Mesendoderm (in vitro differentiated cells): Measurements from ENCODE around the gene GALNT9.

Source experiments
- DNase-seq: peaks from one replicate; pipeline ENCODE4 v3.0.0; 2013
- H2AK5ac ChIP-seq: 2 replicates; pipeline ENCODE4 v1.6.1; 2013; ENCODE audit warnings: low read length, inconsistent platforms
- H2BK120ac ChIP-seq: 2 replicates; pipeline ENCODE4 v1.6.1; 2013; ENCODE audit warnings: low read depth, mild to moderate bottlenecking, low read length, moderate library complexity, mixed read lengths
- H2BK15ac ChIP-seq: replicated peaks from 2 replicates; pipeline ENCODE4 v1.6.1; 2013; ENCODE audit warnings: low read depth, mild to moderate bottlenecking, moderate library complexity
- H2BK5ac ChIP-seq: 2 replicates; pipeline ENCODE4 v1.6.1; 2013; ENCODE audit warnings: low read length, inconsistent platforms
- H3K18ac ChIP-seq: 2 replicates; pipeline ENCODE4 v1.6.1; 2013; ENCODE audit warnings: mild to moderate bottlenecking, low read length, mixed read lengths
- H3K23ac ChIP-seq: one replicate; pipeline ENCODE4 v1.6.1; 2013; ENCODE audit warnings: low read length
- H3K27ac ChIP-seq: 2 replicates; pipeline ENCODE4 v1.5.1; 2013; ENCODE audit warnings: low read depth, mild to moderate bottlenecking, inconsistent platforms, low read length, moderate library complexity
- H3K27me3 ChIP-seq: 2 replicates; pipeline ENCODE4 v1.6.1; 2013; ENCODE audit warnings: low read length, control low read depth, mild to moderate bottlenecking, inconsistent platforms; ENCODE audit not compliant: insufficient read depth, poor library complexity
- H3K36me3 ChIP-seq: 2 replicates; pipeline ENCODE4 v1.6.1; 2013; ENCODE audit warnings: low read length, inconsistent platforms; ENCODE audit not compliant: control insufficient read depth, insufficient read depth
- H3K4ac ChIP-seq: one replicate; pipeline ENCODE4 v1.6.1; 2013; ENCODE audit warnings: low read depth, mild to moderate bottlenecking, low read length, moderate library complexity
- H3K4me1 ChIP-seq: 2 replicates; pipeline ENCODE4 v1.6.1; 2013; ENCODE audit warnings: low read depth, low read length, inconsistent platforms; ENCODE audit not compliant: control insufficient read depth
- H3K4me2 ChIP-seq: 2 replicates; pipeline ENCODE4 v1.6.1; 2013; ENCODE audit warnings: low read length
- H3K4me3 ChIP-seq: 2 replicates; pipeline ENCODE4 v1.5.1; 2013; ENCODE audit warnings: mild to moderate bottlenecking, low read length
- H3K56ac ChIP-seq: one replicate; pipeline ENCODE4 v1.6.1; 2013; ENCODE audit warnings: low read length
- H3K79me1 ChIP-seq: 2 replicates; pipeline ENCODE4 v1.6.1; 2013; ENCODE audit warnings: low read length, inconsistent platforms
- H3K79me2 ChIP-seq: 2 replicates; pipeline ENCODE4 v1.6.1; 2013; ENCODE audit warnings: mild to moderate bottlenecking, low read length; ENCODE audit not compliant: control insufficient read depth, insufficient read depth
- H3K9ac ChIP-seq: 2 replicates; pipeline ENCODE4 v1.6.1; 2013; ENCODE audit warnings: low read length, inconsistent platforms
- H4K5ac ChIP-seq: one replicate; pipeline ENCODE4 v1.6.1; 2013; ENCODE audit warnings: low read length
- H4K8ac ChIP-seq: one replicate; pipeline ENCODE4 v1.6.1; 2013; ENCODE audit warnings: low read depth, mild to moderate bottlenecking, control low read depth, low read length, moderate library complexity
- WGBS: extraction: QIAGEN DNeasy Blood & Tissue Kit; methylation state at CpG from one replicate; pipeline ENCODE4 v1.1.7; 2013; ENCODE audit warnings: low lambda C conversion rate, missing lambda C conversion rate; ENCODE audit not compliant: insufficient coverage; ENCODE audit errors: extremely low coverage; 5-methylcytosine and 5-hydroxymethylcytosine counted together

The GALNT9 gene

GRCh38 chr12:132333766-132334165 lies 4.4 kb upstream of the GALNT9 start:
- Histone ChIP-seq H3K79me1 (no peaks in the 10 kb centered on the region), H2BK5ac (no peak overlapping the region), H3K4me2 (no peak overlapping the region), H2BK120ac (no peak overlapping the region), H3K27ac (no peak overlapping the region), H2BK15ac (no peak overlapping the region), H3K4ac (no peak overlapping the region), H3K4me3 (no peak overlapping the region), H3K4me1 (no peaks in the 10 kb centered on the region), H2AK5ac (no peak overlapping the region), H3K18ac (no peak overlapping the region), H3K9ac (no peak overlapping the region), H3K56ac (no peak overlapping the region), H4K5ac (no peak overlapping the region), H3K23ac (no peak overlapping the region), H4K8ac (no peak overlapping the region), H3K27me3 (peaks cover under 1% of the 10 kb centered on the region), H3K36me3 (no peaks in the 10 kb centered on the region), H3K79me2 (no peaks in the 10 kb centered on the region)
- no CpG with 5 or more reads among the region's 26 CpGs for WGBS
- no peak for DNase-seq

- no peak overlapping the region for H4K8ac ChIP-seq
- no peak overlapping the region for H2AK5ac ChIP-seq
- peaks cover 4% of the 10 kb centered on the region for H3K27me3 ChIP-seq
- H3K23ac ChIP-seq, result no peak overlapping the region
- no peak overlapping the region for H3K18ac ChIP-seq
- H3K79me1 ChIP-seq, result no peaks in the 10 kb centered on the region
- H3K4me1 ChIP-seq, result no peaks in the 10 kb centered on the region
- H3K4me3 ChIP-seq, result no peak overlapping the region
- H3K36me3 ChIP-seq, result no peaks in the 10 kb centered on the region
- WGBS, result no CpG with 5 or more reads among the region's 13 CpGs
- H2BK120ac ChIP-seq, result no peak overlapping the region
- H3K4me2 ChIP-seq, result no peak overlapping the region
- H2BK5ac ChIP-seq, result no peak overlapping the region
- no peak overlapping the region for H2BK15ac ChIP-seq
- H3K56ac ChIP-seq, result no peak overlapping the region
- H3K4ac ChIP-seq, result no peak overlapping the region
- no peak for DNase-seq
- no peak overlapping the region for H3K27ac ChIP-seq
- H3K79me2 ChIP-seq, result no peaks in the 10 kb centered on the region
- H3K9ac ChIP-seq, result no peak overlapping the region
- no peak overlapping the region for H4K5ac ChIP-seq
Observed at GRCh38 chr12:132333273-132333672, 3.9 kb upstream of the GALNT9 start.

- Histone ChIP-seq H3K79me2 (no peaks in the 10 kb centered on the region), H2AK5ac (no peak overlapping the region), H3K9ac (no peak overlapping the region), H3K4me1 (peaks cover 3% of the 10 kb centered on the region), H3K27ac (no peak overlapping the region), H2BK120ac (no peak overlapping the region), H4K5ac (no peak overlapping the region), H3K4ac (no peak overlapping the region), H3K23ac (no peak overlapping the region), H4K8ac (no peak overlapping the region), H2BK5ac (no peak overlapping the region), H3K18ac (no peak overlapping the region), H3K27me3 (peaks cover 16% of the 10 kb centered on the region), H3K4me3 (no peak overlapping the region), H3K36me3 (no peaks in the 10 kb centered on the region), H3K4me2 (no peak overlapping the region), H2BK15ac (no peak overlapping the region), H3K56ac (no peak overlapping the region), H3K79me1 (no peaks in the 10 kb centered on the region)
- no peak for DNase-seq
- no CpG with 5 or more reads among the region's 5 CpGs for WGBS
Observed at GRCh38 chr12:132330549-132330881, 1.1 kb upstream of the GALNT9 start.

- no peak overlapping the region for H3K18ac ChIP-seq
- no peak overlapping the region for H2BK120ac ChIP-seq
- no peak overlapping the region for H2AK5ac ChIP-seq
- H4K5ac ChIP-seq, result no peak overlapping the region
- H3K4me2 ChIP-seq, result no peak overlapping the region
- H2BK5ac ChIP-seq, result no peak overlapping the region
- H3K4ac ChIP-seq, result no peak overlapping the region
- no peaks in the 10 kb centered on the region for H3K36me3 ChIP-seq
- no peak for DNase-seq
- peaks cover 3% of the 10 kb centered on the region for H3K4me1 ChIP-seq
- no peak overlapping the region for H3K27ac ChIP-seq
- WGBS, result no CpG with 5 or more reads among the region's 49 CpGs
- H3K56ac ChIP-seq, result no peak overlapping the region
- no peak overlapping the region for H4K8ac ChIP-seq
- no peaks in the 10 kb centered on the region for H3K79me1 ChIP-seq
- H3K27me3 ChIP-seq, result peaks cover 16% of the 10 kb centered on the region
- no peak overlapping the region for H3K4me3 ChIP-seq
- no peak overlapping the region for H3K23ac ChIP-seq
- H2BK15ac ChIP-seq, result no peak overlapping the region
- no peak overlapping the region for H3K9ac ChIP-seq
- H3K79me2 ChIP-seq, result no peaks in the 10 kb centered on the region
Observed at GRCh38 chr12:132329720-132330548, 545 bp upstream of the GALNT9 start.

GRCh38 chr12:132328282-132329029 lies 933 bp downstream of the GALNT9 start:
- no peak overlapping the region for H4K5ac ChIP-seq
- H3K36me3 ChIP-seq, result no peaks in the 10 kb centered on the region
- peak overlapping the region; percentile 89 for H3K23ac ChIP-seq
- no peak overlapping the region for H4K8ac ChIP-seq
- no CpG with 5 or more reads among the region's 34 CpGs for WGBS
- peaks cover 16% of the 10 kb centered on the region for H3K27me3 ChIP-seq
- no peak overlapping the region for H3K27ac ChIP-seq
- H3K4me1 ChIP-seq, result peaks cover 3% of the 10 kb centered on the region
- H3K79me2 ChIP-seq, result no peaks in the 10 kb centered on the region
- no peak overlapping the region for H3K56ac ChIP-seq
- no peak overlapping the region for H3K4ac ChIP-seq
- no peak overlapping the region for H3K9ac ChIP-seq
- no peak overlapping the region for H3K4me2 ChIP-seq
- no peak for DNase-seq
- no peak overlapping the region for H2BK15ac ChIP-seq
- no peaks in the 10 kb centered on the region for H3K79me1 ChIP-seq
- no peak overlapping the region for H3K18ac ChIP-seq
- H2AK5ac ChIP-seq, result no peak overlapping the region
- H3K4me3 ChIP-seq, result no peak overlapping the region
- no peak overlapping the region for H2BK120ac ChIP-seq
- no peak overlapping the region for H2BK5ac ChIP-seq
